ENCODE data around the gene PPP6R3.
"Not testable (repeated sequence)": the region's sequence is repeated elsewhere in the genome, so short reads cannot be mapped to it uniquely, and the experiment has no call there.

The PPP6R3 gene

DNA sequence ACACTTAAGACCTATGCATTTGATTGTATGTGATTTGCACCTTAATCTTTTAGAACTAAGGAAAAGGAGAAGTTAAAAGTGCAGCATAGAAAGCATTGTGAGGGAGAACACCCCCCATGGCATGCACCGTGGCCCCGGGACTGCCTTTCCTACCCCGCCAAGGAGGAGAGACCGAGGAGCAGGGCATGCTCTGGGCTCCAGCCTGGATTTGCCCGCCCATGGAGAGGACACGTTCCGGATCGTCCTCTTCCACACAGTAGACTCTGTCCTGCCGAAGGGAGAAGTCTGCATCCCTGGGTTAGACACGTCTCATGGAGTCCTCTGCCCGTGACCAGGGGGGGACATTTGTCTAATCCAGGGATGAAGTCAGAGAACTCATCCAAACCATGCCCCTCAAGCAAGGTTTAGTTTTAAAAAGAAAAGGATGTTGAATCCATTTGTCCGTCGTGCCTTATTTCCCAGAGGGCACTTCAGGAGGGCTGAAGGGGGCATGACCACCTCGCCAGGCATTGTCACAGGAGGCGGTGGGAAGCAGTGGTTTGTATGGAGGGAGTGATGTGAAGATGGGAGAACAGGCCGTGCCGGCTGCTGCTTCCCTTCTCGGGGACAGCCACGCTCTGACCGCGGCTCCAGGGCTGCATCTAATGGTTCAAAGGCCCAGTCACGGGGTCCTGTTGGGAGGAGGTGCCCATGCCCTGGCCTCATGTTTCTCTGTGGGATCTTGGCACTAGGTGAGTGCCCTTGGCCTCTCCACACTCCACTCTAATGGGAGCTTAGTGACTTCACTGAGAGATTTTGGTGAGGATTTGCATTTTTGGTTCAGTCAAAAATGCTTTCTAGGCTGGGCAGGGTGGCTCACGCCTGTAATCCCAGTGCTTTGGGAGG, 157.6 kb downstream of the PPP6R3 start:
- no peak for DNase-seq

DNA sequence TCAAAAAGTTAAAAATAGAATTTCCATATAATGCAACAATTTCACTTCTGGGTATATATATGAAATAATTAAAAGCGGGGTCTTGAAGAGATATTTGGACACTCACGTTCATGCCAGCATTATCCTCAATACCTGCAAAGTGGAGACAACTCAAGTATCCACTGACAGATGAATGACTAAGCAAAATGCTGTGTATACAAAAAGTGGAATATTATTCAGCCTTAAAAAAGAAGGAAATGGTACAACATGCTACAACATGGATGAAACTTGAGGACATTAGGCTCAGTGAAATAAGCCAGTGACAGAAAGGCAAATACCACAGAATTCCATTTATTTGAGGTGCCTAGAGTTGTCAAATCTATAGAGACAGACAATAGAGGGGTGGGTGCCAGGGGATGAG, 161.3 kb downstream of the PPP6R3 start:
- no peak for DNase-seq

DNA sequence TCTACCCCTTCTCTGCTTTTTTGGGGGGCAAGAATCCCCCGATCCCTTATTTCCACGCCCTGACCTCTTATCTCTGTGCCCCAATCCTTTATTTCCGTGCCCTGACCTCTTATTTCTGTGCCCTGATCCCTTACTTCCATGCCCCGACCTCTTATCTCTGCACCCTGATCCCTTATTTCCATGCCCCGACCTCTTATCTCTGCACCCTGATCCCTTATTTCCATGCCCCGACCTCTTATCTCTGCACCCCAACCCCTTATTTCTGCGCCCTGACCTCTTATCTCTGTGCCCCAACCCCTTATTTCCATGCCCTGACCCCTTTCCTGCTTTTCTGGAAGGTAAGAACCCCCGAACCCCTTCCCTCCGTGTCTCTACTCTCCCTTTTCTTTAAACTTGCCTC, 163.2 kb downstream of the PPP6R3 start:
- not testable (repeated sequence) for DNase-seq

DNA sequence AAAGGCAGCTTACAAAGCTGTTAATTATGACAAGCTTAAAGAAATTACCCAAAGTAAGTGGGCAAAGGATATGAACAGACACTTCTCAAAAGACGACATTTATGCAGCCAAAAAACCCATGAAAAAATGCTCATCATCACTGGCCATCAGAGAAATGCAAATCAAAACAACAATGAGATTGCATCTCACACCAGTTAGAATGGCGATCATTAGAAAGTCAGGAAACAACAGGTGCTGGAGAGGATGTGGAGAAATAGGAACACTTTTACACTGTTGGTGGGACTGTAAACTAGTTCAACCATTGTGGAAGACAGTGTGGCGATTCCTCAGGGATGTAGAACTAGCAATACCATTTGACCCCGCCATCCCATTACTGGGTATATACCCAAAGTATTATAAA, 164.5 kb downstream of the PPP6R3 start:
- DNase-seq = not testable (repeated sequence)

DNA sequence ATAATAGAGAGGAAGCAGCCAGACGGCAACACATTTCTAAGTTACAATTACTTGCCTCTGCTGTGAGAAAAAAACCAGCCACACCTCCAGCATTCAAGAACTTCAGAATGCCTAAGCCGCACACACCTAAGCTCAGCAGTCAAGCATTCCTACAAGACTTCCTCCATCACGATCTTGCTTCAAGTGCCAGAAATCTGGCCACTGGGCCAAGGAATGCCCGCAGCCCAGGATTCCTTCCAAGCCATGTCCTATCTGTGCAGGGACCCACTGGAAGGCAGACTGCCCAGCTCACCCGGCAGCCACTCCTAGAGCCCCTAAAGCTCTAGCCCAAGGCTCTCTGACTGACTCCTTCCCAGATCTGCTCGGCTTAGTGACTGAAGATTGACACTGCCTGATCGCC, 165.7 kb downstream of the PPP6R3 start:
- DNase-seq = not testable (repeated sequence)

DNA sequence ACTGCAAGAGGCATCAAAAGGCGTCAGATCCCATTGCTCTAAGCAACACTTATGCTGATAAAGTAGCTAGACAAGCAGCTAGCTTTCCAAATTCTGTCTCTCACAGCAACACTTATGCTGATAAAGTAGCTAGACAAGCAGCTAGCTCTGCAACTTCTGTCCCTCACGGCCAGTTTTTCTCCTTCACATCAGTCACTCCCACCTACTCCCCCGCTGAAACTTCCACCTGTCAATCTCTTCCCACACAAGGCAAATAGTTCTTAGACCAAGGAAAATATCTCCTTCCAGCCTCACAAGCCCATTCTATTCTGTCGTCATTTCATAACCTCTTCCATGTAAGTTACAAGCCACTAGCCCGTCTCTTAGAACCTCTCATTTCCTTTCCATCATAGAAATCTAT, 168.3 kb downstream of the PPP6R3 start:
- DNase-seq = not testable (repeated sequence)

DNA sequence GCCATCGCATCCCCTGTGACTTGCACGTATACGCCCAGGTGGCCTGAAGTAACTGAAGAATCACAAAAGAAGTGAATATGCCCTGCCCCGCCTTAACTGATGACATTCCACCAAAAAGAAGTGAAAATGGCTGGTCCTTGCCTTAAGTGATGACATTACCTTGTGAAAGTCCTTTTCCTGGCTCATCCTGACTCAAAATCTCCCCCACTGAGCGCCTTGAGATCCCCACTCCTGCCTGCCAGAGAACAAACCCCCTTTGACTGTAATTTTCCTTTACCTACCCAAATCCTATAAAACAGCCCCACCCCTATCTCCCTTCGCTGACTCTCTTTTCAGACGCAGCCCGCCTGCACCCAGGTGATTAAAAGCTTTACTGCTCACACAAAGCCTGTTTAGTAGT, 171.8 kb downstream of the PPP6R3 start:
- DNase-seq = not testable (repeated sequence)

DNA sequence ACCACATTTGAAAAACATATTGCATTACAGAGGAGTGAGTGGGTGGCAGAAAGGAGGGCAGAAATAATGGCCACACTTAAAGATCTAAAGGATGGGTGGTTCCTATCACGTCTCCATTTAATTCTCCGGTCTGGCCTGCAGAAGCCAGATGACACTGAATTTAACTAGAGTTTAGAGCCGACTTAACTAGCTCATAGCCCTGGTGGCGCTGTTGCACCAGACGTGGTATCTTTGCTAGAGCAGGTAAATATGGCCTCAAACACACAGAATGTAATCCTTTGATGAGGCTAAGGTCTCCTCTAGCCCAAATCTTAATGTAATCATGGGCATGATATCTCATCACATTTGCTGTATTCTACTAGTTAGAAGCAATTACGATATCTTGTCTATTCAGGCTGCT, 172.2 kb downstream of the PPP6R3 start:
- peak; percentile 15 for DNase-seq

DNA sequence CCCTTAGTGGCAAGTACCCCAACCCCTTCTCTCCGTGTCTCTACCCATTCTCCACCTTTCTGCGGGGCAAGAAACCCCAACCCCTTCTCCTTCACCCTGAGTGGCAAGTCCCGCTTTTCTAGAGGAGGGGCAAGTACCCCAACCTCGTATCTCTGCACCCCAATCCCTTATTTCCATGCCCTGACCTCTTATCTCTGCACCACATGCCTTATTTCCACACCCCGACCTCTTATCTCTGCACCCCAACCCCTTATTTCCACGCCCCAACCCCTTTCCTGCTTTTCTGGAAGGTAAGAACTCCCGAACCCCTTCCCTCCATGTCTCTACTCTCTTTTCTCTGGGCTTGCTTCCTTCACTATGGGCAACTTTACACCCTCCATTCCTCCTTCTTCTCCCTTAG, 174.1 kb downstream of the PPP6R3 start:
- not testable (repeated sequence) for DNase-seq

DNA sequence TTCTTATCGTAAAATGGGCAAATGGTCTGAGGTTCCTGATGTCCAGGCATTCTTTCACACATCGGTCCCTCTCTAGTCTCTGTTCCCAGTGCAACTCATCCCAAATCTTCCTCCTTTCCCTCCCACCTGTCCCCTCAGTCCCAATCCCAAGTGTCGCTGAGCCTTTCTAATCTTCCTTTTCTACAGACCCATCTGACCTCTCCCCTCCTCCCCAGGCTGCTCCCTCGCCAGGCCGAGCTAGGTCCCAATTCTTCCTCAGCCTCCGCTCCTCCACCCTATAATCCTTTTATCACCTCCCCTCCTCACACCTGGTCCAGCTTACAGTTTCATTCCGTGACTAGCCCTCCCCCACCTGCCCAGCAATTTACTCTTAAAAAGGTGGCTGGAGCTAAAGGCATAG, 174.6 kb downstream of the PPP6R3 start:
- not testable (repeated sequence) for DNase-seq

DNA sequence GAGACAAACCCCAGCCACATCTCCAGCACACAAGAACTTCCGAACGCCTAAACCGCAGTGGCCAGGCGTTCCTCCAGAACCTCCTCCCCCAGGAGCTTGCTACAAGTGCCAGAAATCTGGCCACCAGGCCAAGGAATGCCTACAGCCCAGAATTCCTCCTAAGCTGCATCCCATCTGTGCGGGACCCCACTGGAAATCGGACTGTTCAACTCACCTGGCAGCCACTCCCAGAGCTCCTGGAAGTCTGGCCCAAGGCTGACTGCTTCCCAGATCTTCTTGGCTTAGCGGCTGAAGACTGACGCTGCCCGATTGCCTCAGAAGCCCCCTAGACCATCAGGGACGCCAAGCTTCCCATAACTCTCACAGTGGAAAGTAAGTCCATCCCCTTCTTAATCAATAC, 175.3 kb downstream of the PPP6R3 start:
- DNase-seq = not testable (repeated sequence)

DNA sequence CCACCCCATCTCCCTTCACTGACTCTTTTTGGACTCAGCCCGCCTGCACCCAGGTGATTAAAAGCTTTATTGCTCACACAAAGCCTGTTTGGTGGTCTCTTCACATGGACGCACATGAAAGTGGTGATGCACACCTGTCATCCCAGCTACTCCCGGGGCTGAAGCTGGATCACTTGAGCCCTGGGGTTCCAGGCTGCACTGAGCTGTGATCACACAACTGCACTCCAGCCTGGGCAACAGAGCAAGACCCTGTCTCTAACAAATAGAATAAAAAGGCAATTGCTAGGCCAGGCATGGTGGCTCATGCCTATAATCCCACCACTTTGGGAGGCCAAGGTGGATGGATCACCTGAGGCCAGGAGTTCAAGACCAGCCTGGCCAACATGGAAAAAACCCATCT, 178.8 kb downstream of the PPP6R3 start:
- DNase-seq = not testable (repeated sequence)

DNA sequence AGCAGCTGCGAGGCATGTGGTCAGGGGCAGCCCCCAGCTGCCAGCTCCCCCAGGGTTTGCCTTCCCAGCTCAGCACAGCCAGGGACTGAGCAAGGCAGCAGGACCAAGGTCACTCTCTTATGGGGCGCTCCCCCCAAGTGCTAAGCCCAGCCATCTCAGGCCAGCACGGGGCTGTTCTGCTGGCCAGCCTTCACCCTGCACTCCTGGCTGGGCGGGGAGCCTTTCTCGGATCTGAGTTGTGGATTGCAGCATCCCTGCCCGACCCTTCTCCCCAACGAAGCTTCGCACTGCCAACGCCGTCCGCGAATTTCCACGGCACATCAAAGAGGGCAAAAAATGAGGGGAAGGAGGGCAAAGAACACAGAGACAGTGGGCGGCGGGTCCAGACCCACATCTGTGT, 181.3 kb downstream of the PPP6R3 start:
- DNase-seq = no peak

DNA sequence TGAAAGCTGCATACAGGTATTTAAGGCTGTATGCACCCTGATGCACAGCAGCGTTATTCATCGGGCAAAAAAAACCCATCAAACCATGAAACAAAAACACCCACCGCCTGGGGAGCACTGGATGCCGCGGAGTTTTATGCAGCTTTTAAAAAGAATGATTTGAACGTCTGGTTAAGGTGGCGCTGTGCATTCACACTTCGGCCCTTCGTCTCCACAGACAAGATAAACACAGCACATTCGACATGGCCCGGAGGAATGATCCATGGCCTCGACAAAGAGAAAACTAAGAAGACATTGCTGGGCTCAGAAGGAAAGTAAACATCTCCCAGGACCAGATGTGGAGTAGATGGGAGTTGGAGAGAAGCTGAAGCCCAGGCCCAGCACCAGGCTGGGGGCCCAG, 183.0 kb downstream of the PPP6R3 start:
- DNase-seq = no peak

DNA sequence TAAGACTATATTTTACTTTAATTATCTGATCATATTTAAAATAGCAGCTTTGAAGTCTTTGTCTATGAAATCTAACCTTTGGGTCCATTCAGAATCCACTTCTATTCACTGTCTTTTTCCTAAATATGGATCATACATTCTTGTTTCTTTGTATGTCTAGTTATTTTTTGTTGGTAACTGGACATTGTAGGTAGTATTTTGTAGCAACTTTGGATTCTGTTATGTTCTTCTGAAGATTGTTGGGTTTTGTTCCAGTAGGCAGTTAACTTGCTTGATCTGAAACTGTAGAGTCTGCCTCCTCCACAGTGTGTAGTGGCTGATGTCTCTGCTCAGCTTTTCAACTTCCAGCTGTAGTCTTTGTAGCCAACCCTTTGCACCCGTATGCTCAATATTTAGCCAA, 186.3 kb downstream of the PPP6R3 start:
- DNase-seq = no peak

DNA sequence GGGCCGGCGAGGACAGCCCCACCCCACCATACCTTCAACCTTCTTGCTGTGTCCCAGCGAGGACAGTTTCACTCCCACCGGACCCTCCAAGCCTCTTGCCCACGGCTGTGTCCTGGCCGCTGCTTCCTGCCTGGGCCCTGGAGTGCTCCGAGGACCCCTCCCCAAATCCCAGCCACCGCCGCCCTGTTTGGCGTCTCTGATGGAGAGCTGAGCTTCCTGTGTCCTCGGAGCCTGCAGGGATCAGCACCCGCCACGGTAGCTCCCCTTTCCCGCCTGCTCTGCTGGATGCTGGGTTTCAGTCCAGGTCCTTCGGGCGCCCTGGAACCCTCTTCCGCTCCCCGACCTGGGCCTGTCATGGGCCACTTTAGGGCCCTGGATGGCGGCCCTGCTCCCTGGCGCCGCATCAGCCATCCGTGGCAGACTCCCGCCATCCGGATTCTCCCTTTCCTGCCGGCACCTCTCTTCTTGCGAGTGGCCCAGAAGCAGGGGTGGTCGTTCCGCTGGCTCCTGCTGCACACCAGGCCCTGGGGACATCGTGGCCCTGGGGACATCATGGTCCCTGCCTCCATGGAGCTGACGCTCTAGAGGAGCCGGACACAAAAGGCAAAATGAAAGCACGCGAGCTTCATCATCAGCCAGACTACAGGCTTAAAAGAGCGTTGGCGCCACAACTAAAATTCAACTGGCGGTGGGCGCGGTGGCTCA, 189.5 kb downstream of the PPP6R3 start:
- DNase-seq = no peak

DNA sequence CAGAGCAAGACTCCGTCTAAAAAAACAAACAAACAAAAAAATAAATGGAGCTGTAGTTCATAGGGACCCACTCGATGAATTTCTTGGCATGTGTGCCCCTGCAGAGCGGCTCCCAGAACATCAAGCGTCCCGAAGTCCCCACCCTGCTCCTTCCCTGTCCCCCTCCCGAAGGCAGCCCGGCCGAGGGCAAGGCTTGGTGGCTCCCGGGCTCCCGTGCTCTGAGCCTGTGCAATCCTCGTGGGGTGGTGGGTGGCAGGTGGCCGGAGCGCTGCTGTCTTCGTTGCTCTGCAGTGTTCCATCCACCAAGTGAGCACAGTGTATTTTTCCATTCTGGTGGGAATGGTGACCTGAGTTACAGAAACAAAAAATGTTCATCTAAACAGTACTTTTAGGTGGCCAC, 190.2 kb downstream of the PPP6R3 start:
- DNase-seq = no peak

DNA sequence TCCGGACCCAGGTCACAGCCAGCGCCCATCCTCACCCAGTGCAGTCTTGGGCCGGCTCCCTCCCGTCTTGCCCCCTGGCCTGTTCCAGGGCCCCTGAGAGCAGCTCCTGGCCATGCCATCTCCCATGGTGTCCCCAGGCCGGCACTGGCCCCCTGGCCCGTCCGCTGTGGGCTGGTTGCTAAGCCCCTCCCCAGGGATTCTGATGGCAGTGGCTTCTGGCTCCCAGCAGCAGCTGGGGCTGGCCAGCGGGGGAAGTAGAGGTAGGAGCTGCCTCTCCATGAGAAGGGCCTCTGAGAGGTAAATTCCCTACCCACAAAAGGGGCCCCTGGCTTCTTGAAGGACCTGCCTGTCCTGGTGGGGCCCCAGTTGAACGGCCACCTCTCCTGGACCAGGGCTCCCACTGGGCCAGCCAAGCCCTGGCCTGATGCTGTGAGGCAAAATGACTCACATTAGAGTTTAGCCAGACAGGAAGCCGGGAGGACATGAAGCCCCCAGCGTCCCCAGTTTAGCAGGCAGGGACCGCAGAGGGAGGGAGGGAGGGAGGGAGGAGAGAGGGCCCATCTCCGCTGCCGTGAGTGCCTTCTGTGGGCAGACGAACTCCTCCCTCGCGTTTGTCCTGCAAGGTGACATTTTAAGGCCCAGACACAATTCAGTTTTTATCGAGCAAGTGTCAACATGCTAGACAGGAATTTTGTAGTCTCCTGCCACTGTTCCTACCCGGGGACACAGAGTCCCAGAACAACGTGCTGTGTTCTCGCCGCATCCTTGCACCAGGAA, 190.8 kb downstream of the PPP6R3 start:
- no peak for DNase-seq

DNA sequence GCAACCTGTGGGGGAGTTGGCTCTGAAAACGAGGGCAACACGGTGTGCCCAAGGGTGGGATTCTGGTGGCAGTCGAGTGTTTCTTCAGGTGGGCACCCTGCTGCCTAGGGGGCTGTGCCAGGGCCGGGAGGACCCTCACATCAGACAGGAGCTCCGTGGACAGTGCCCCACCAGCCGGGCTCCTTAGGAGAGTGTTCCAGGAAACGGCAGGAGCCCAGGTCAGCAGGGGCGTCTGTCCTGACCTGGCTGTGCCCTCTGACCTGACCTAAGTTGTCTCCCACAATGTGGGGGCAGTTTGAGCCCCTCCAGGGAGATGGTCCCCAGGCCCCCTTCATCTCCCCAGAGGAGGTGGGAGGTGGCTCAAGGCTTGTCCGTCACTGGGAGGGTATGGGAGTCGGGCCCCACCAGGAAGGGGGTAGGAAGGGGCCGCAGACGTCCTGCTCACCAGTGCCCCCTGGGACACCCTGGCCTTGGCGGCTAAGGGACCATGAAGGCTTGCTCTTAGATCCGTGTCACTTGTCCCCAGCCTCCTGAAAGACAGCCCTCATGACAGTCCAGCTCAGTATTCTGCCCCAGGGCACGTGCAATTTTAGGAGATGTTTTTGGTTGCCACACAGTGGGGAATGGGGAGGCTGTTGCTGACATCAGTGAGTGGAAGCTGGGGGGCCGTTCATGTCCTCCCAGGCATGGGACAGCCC, 191.6 kb downstream of the PPP6R3 start:
- no peak for DNase-seq

DNA sequence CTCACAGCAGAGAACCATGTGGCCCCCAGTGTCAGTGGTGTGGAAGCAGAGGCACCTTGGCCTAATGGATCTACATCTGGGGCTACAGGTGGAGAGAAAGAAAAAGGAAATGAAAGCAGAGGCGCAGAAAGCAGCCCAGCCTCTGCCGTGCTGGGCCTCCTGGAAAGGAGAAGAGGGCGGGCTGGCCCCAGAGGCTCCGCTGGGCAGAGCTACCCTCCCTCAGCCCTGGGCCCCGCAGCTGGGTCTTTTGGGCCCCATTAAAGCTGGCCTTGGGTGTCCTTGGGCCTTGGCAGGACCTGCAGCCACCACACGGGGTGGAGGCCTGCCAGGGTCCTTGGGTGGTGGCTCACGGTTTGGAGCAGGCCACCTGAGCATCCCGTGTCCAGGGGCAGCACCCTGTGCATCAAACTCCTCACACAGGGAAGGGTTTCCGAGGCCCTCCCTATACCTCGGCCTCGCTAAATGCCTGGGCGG, 192.2 kb downstream of the PPP6R3 start:
- DNase-seq = no peak

DNA sequence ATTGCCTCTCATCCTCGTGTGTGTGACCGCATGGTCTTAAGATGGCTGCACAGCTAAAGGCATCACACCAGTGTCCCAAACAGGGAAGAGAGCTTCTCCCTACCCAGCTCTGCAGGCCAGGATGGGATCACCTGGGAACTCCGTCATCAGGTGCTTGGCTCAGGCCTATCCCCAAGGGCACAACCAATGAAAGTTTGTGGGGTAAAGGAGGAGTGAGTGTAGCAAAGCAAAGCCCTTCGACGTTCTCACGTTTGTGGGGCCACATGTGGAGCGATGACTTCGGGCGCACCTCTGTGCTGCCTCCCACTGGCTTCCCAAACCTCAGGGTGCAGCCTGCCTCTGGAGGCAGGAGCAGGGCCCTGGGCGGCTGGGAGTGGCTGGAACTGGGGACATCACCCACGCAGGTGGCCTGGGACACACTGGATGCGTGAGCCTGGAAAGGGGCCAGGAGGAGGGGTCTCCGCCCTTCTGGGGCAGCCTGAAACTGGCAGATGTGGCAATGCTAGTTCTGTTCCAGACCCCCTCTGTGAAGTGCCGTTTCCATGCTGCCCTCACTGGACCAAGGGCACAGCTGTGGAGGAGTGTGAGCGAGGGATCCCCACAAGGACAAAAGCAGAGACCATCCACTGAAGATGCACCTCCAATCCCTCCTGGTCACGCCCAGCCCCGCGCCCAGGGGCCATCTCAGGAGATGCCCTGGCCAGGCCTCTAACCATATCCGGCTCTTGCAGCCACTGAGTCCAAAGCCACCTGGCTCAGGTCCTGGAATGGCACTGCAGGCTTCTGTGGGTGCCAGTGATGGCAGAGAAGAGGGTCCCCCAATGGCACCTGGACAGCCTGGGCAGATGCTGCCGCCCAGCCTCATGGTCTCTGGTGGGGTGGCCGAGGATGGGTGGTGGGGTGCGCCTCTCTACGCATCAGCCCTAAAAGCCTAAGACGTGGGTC, 193.2 kb downstream of the PPP6R3 start:
- no peak for DNase-seq

DNA sequence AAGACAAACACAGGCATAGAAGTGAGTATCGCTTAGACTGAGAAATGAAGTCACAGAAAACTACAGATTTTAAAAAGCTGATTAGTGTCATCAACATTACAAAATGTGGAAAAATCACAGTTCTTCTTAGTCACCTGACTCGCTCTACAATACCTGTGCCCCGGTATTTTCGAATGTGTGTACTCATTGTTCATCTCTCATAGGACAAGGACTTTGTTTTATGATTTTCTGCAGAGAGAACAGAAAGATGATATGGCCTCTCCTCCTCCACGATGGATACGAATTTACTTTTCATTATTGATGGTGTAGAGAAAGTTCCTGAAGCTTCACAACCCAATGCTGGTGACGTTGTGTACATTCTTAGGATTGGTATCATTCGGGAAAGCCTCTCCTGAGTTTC, 194.4 kb downstream of the PPP6R3 start:
- no peak for DNase-seq
